ENCODE measurements around the gene RBM24.
"Not testable (repeated sequence)": the region's sequence is repeated elsewhere in the genome, so short reads cannot be mapped to it uniquely, and the experiment has no call there.

The RBM24 gene

GRCh38 chr6:17292600-17293133 lies 11.5 kb downstream of the RBM24 start:
- DNase-seq: no peak

GRCh38 chr6:17293395-17293794 lies 12.2 kb downstream of the RBM24 start:
- DNase-seq: no peak

- no peak for DNase-seq
Observed at GRCh38 chr6:17297271-17298080, 16.3 kb downstream of the RBM24 start.

GRCh38 chr6:17298257-17298656 lies 17.1 kb downstream of the RBM24 start:
- no peak for DNase-seq

- no peak for DNase-seq
Observed at GRCh38 chr6:17299222-17299621, 18.1 kb downstream of the RBM24 start.

GRCh38 chr6:17299750-17300149 lies 18.6 kb downstream of the RBM24 start:
- DNase-seq: no peak

- no peak for DNase-seq
Observed at GRCh38 chr6:17300637-17301036, 19.5 kb downstream of the RBM24 start.

- no peak for DNase-seq
Observed at GRCh38 chr6:17303444-17303843, 22.3 kb downstream of the RBM24 start.

GRCh38 chr6:17305219-17306001 lies 24.2 kb downstream of the RBM24 start:
- DNase-seq: no peak

GRCh38 chr6:17311595-17312311 lies 30.6 kb downstream of the RBM24 start:
- no peak for DNase-seq

- DNase-seq: not testable (repeated sequence)
Observed at GRCh38 chr6:17313238-17313637, 32.1 kb downstream of the RBM24 start.

- DNase-seq: no peak
Observed at GRCh38 chr6:17313971-17314370, 32.8 kb downstream of the RBM24 start.

GRCh38 chr6:17315262-17315661 lies 34.1 kb downstream of the RBM24 start:
- no peak for DNase-seq

- no peak for DNase-seq
Observed at GRCh38 chr6:17318435-17319165, 37.4 kb downstream of the RBM24 start.

- not testable (repeated sequence) for DNase-seq
Observed at GRCh38 chr6:17320266-17320665, 39.1 kb downstream of the RBM24 start.

- no peak for DNase-seq
Observed at GRCh38 chr6:17331238-17331637, 50.1 kb downstream of the RBM24 start.

GRCh38 chr6:17334265-17334664 lies 53.1 kb downstream of the RBM24 start:
- no peak for DNase-seq

GRCh38 chr6:17336425-17336824 lies 55.3 kb downstream of the RBM24 start:
- DNase-seq: no peak

- no peak for DNase-seq
Observed at GRCh38 chr6:17339308-17339670, 58.1 kb downstream of the RBM24 start.

- DNase-seq: no peak
Observed at GRCh38 chr6:17341117-17341805, 60.1 kb downstream of the RBM24 start.

- no peak for DNase-seq
Observed at GRCh38 chr6:17341891-17342290, 60.7 kb downstream of the RBM24 start.

- DNase-seq: no peak
Observed at GRCh38 chr6:17343215-17343614, 62.1 kb downstream of the RBM24 start.
